Neural cell (in vitro differentiated cells): ENCODE measurements around the gene CCP110. TPM values are rescaled to one million over a fixed set of nuclear protein-coding genes. Genes with fewer than 3 reads are reported as not detected.

Experiments used
- H2AFZ ChIP-seq: fragments of 200-600, 300-800 bp; sonication (generic), shearing (Covaris generic); 2 replicates; pipeline ENCODE4 v1.6.0; 2014; ENCODE audit warnings: low read depth, mild to moderate bottlenecking, antibody characterized with exemption, low read length, moderate library complexity
- H3F3A ChIP-seq: fragments of 200-600 bp; shearing (Covaris generic); 2 replicates; pipeline ENCODE4 v1.6.1; 2016; ENCODE audit warnings: mild to moderate bottlenecking, moderate library complexity, mixed read lengths, antibody characterized with exemption, low read length; ENCODE audit not compliant: insufficient read depth, poor library complexity, severe bottlenecking
- H3K27ac ChIP-seq: fragments of 200-600, 300-800 bp; sonication (generic), shearing (Covaris generic); 2 replicates; pipeline ENCODE4 v1.5.1; 2014; ENCODE audit warnings: mild to moderate bottlenecking, low read length, moderate library complexity
- H3K27me3 ChIP-seq: fragments of 300-800, 200-600 bp; sonication (generic), shearing (Covaris generic); 2 replicates; pipeline ENCODE4 v1.6.0; 2014; ENCODE audit warnings: mild to moderate bottlenecking, low read depth, low read length, moderate library complexity; ENCODE audit not compliant: insufficient read depth
- H3K36me3 ChIP-seq: fragments of 300-800, 200-600 bp; sonication (generic), shearing (Covaris generic); 2 replicates; pipeline ENCODE4 v1.5.1; 2014; ENCODE audit warnings: mild to moderate bottlenecking, antibody characterized with exemption, low read length, moderate library complexity; ENCODE audit not compliant: insufficient read depth
- H3K4me2 ChIP-seq: fragments of 300-800, 200-600 bp; sonication (generic), shearing (Covaris generic); 2 replicates; pipeline ENCODE4 v1.6.0; 2014; ENCODE audit warnings: mild to moderate bottlenecking, low read length
- H3K4me3 ChIP-seq: fragments of 300-800, 200-600 bp; sonication (generic), shearing (Covaris generic); 2 replicates; pipeline ENCODE4 v1.5.1; 2014; ENCODE audit warnings: mild to moderate bottlenecking, low read length, moderate library complexity
- H3K79me2 ChIP-seq: fragments of 200-600 bp; shearing (Covaris generic); replicated peaks from 2 replicates; pipeline ENCODE4 v1.6.0; 2014; ENCODE audit warnings: mild to moderate bottlenecking, low read length, moderate library complexity; ENCODE audit not compliant: insufficient read depth
- H3K9ac ChIP-seq: fragments of 300-800, 200-600 bp; sonication (generic), shearing (Covaris generic); 2 replicates; pipeline ENCODE4 v1.6.1; 2016; ENCODE audit warnings: mild to moderate bottlenecking, low read length, mixed read lengths
- H3K9me2 ChIP-seq: fragments of 200-600 bp; shearing (Covaris generic); 2 replicates; pipeline ENCODE4 v1.6.1; 2016; ENCODE audit warnings: mild to moderate bottlenecking, low read length, mixed read lengths; ENCODE audit not compliant: insufficient read depth
- H3K9me3 ChIP-seq: fragments of 200-600, 300-800 bp; sonication (generic), shearing (Covaris generic); 2 replicates; pipeline ENCODE4 v1.6.1; 2016; ENCODE audit warnings: mild to moderate bottlenecking, mixed run types, low read length, moderate library complexity, mixed read lengths
- H4K20me1 ChIP-seq: fragments of 200-600 bp; shearing (Covaris generic); 2 replicates; pipeline ENCODE4 v1.6.1; 2016; ENCODE audit warnings: mild to moderate bottlenecking, mixed run types; ENCODE audit not compliant: insufficient read depth
- EP300 ChIP-seq: fragments of 450-650 bp; conservative IDR thresholded peaks from 2 replicates; pipeline ENCODE4 v1.6.1; 2014; ENCODE audit warnings: antibody characterized with exemption, mild to moderate bottlenecking, moderate library complexity; ENCODE audit not compliant: poor library complexity, severe bottlenecking
- EZH2 ChIP-seq: fragments of 200-600, 300-800 bp; shearing (Covaris generic), sonication (generic); IDR thresholded peaks from 2 replicates; pipeline ENCODE4 v1.6.1; 2014; ENCODE audit warnings: antibody characterized with exemption, low read length, borderline replicate concordance, mild to moderate bottlenecking; ENCODE audit not compliant: insufficient read depth, poor library complexity, severe bottlenecking
- MXI1 ChIP-seq: fragments of 450-650 bp; conservative IDR thresholded peaks from 2 replicates; pipeline ENCODE4 v1.6.1; 2014; ENCODE audit warnings: antibody characterized with exemption, mild to moderate bottlenecking; ENCODE audit not compliant: poor library complexity, severe bottlenecking
- POLR2AphosphoS5 ChIP-seq: IDR thresholded peaks from 2 replicates; pipeline ENCODE4 v1.6.1; 2012
- RAD21 ChIP-seq: fragments of 450-650 bp; conservative IDR thresholded peaks from 2 replicates; pipeline ENCODE4 v1.6.1; 2014; ENCODE audit warnings: antibody characterized with exemption, mild to moderate bottlenecking, moderate library complexity
- SMC3 ChIP-seq: fragments of 450-650 bp; conservative IDR thresholded peaks from 2 replicates; pipeline ENCODE4 v1.6.1; 2014; ENCODE audit warnings: antibody characterized with exemption, mild to moderate bottlenecking, moderate library complexity; ENCODE audit not compliant: poor library complexity
- TAF1 ChIP-seq: IDR thresholded peaks from 2 replicates; pipeline ENCODE4 v1.6.1; 2012; ENCODE audit warnings: low read depth
- polyA plus RNA-seq: library from polyadenylated mRNA; depleted of rRNA; stranded (reverse); fragments of >200 nt; gene quantifications from 2 replicates; pipeline ENCODE4 v1.2.3, GENCODE V29; 2014
- TF ChIP-seq, protein P1 (sequence below): IDR thresholded peaks from 2 replicates; pipeline ENCODE4 v1.6.1; 2012; ENCODE audit warnings: borderline replicate concordance
- TF ChIP-seq, protein P2 (sequence below): fragments of 450-650 bp; IDR thresholded peaks from 2 replicates; pipeline ENCODE4 v1.5.1; 2014; ENCODE audit warnings: antibody characterized with exemption, mild to moderate bottlenecking, moderate library complexity; ENCODE audit not compliant: poor library complexity, severe bottlenecking

CCP110 gene
- polyA plus RNA-seq, 1 donor from 2014 or later = 40.3 TPM

DNA sequence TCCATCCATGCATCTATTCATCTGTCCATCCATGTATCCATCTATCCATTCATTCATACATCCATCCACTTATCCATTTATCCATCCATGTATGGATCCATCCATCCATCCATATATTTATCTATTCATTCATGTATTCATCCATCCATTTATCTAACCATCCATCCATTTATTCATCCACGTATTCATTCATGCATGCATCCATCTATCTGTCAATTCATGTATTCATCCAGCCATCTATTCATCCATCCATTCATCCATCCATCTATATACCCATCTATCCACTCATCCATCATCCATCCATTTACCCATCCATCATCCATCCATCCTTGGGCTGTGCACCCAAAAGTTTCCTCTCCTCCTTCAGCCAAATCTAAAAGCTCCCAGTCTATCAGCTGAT, 45.2 kb upstream of the CCP110 start:
- no peak overlapping the region for H3K9ac ChIP-seq
- H3K4me3 ChIP-seq = no peak overlapping the region
- no peaks in the 10 kb centered on the region for H3K9me2 ChIP-seq
- no peaks in the 10 kb centered on the region for H3K79me2 ChIP-seq
- no peak overlapping the region for H3K27ac ChIP-seq
- no peak overlapping the region for H2AFZ ChIP-seq
- H3K4me2 ChIP-seq = no peak overlapping the region
- H3K9me3 ChIP-seq = no peaks in the 10 kb centered on the region
- TF ChIP-seq POLR2AphosphoS5 = no peak
- TF ChIP-seq EP300 = no peak
- TF ChIP-seq SMC3 = no peak
- TF ChIP-seq MXI1 = no peak
- TF ChIP-seq EZH2 = no peak
- no peak for TF ChIP-seq TAF1
- TF ChIP-seq, protein P1, sequence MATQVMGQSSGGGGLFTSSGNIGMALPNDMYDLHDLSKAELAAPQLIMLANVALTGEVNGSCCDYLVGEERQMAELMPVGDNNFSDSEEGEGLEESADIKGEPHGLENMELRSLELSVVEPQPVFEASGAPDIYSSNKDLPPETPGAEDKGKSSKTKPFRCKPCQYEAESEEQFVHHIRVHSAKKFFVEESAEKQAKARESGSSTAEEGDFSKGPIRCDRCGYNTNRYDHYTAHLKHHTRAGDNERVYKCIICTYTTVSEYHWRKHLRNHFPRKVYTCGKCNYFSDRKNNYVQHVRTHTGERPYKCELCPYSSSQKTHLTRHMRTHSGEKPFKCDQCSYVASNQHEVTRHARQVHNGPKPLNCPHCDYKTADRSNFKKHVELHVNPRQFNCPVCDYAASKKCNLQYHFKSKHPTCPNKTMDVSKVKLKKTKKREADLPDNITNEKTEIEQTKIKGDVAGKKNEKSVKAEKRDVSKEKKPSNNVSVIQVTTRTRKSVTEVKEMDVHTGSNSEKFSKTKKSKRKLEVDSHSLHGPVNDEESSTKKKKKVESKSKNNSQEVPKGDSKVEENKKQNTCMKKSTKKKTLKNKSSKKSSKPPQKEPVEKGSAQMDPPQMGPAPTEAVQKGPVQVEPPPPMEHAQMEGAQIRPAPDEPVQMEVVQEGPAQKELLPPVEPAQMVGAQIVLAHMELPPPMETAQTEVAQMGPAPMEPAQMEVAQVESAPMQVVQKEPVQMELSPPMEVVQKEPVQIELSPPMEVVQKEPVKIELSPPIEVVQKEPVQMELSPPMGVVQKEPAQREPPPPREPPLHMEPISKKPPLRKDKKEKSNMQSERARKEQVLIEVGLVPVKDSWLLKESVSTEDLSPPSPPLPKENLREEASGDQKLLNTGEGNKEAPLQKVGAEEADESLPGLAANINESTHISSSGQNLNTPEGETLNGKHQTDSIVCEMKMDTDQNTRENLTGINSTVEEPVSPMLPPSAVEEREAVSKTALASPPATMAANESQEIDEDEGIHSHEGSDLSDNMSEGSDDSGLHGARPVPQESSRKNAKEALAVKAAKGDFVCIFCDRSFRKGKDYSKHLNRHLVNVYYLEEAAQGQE = no peak
- TF ChIP-seq RAD21 = no peak
- TF ChIP-seq, protein P2, sequence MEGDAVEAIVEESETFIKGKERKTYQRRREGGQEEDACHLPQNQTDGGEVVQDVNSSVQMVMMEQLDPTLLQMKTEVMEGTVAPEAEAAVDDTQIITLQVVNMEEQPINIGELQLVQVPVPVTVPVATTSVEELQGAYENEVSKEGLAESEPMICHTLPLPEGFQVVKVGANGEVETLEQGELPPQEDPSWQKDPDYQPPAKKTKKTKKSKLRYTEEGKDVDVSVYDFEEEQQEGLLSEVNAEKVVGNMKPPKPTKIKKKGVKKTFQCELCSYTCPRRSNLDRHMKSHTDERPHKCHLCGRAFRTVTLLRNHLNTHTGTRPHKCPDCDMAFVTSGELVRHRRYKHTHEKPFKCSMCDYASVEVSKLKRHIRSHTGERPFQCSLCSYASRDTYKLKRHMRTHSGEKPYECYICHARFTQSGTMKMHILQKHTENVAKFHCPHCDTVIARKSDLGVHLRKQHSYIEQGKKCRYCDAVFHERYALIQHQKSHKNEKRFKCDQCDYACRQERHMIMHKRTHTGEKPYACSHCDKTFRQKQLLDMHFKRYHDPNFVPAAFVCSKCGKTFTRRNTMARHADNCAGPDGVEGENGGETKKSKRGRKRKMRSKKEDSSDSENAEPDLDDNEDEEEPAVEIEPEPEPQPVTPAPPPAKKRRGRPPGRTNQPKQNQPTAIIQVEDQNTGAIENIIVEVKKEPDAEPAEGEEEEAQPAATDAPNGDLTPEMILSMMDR = no peak
- no peaks in the 10 kb centered on the region for H3F3A ChIP-seq
- H4K20me1 ChIP-seq = no peaks in the 10 kb centered on the region
- no peaks in the 10 kb centered on the region for H3K36me3 ChIP-seq
- no peaks in the 10 kb centered on the region for H3K27me3 ChIP-seq

DNA sequence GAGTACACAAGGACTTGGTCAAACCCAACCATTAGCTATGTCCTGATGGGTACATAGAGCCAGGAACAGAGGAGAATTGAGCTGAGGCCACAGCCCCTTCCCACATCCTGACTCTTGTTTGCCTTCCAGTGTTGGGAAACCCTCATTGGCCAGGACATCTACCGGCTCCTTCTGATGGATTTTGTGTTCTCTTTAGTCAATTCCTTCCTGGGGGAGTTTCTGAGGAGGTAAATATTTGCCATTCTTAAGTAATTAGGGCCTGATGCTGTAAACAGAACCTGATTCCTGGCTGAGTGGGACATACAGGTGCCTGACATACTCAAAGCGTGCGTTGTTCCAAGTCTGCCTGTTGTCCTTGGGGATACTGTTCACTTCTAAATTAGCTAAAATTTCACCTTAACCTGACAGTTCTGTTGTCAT, 44.4 kb upstream of the CCP110 start:
- Histone ChIP-seq H4K20me1 (no peaks in the 10 kb centered on the region), H2AFZ (no peak overlapping the region), H3K27ac (no peak overlapping the region), H3K9me3 (no peaks in the 10 kb centered on the region), H3K27me3 (no peaks in the 10 kb centered on the region), H3K36me3 (no peaks in the 10 kb centered on the region), H3K4me3 (no peak overlapping the region), H3F3A (no peaks in the 10 kb centered on the region), H3K4me2 (no peak overlapping the region), H3K9ac (no peak overlapping the region), H3K9me2 (no peaks in the 10 kb centered on the region), H3K79me2 (no peaks in the 10 kb centered on the region)
- TF ChIP-seq SMC3 (no peak), MXI1 (no peak), EP300 (no peak), TAF1 (no peak), RAD21 (no peak), POLR2AphosphoS5 (no peak), EZH2 (no peak)
- TF ChIP-seq, protein P1 = no peak
- TF ChIP-seq, protein P2 = no peak
